ENCODE data around the gene FBXW11. TPM values are rescaled to one million over a fixed set of nuclear protein-coding genes. Genes with fewer than 3 reads are reported as not detected.
"Not testable (repeated sequence)": the region's sequence is repeated elsewhere in the genome, so short reads cannot be mapped to it uniquely, and the experiment has no call there.

Gene FBXW11
- total RNA-seq, 4 donors from 2014 or later, result 40.7 to 76.7 (median 49.1) TPM

- H3K4me3 ChIP-seq, result no peak overlapping the region
- DNase-seq, result no peak
- no peaks in the 10 kb centered on the region for H3K36me3 ChIP-seq
- no peaks in the 10 kb centered on the region for H3K4me1 ChIP-seq
- peaks cover 0 to 3% (median 0%) of the 10 kb centered on the region in 4 donors for H3K9me3 ChIP-seq
- TF ChIP-seq CTCF (IDR thresholded peaks at IDR 0.05) (no peak), POLR2A (IDR thresholded peaks at IDR 0.05) (no peak)
- no peak overlapping the region for H3K27ac ChIP-seq
- no peaks in the 10 kb centered on the region for H3K27me3 ChIP-seq
Measured at GRCh38 chr5:172035049-172035448, 28.6 kb upstream of the FBXW11 start.

- no peak overlapping the region for H3K4me3 ChIP-seq
- no peaks in the 10 kb centered on the region for H3K4me1 ChIP-seq
- H3K27me3 ChIP-seq, result no peaks in the 10 kb centered on the region
- peaks cover 0 to 3% (median 0%) of the 10 kb centered on the region in 4 donors for H3K9me3 ChIP-seq
- DNase-seq, result no peak
- no peak overlapping the region for H3K27ac ChIP-seq
- no peak for TF ChIP-seq POLR2A (IDR thresholded peaks at IDR 0.05)
- no peak for TF ChIP-seq CTCF (IDR thresholded peaks at IDR 0.05)
- no peaks in the 10 kb centered on the region for H3K36me3 ChIP-seq
Measured at GRCh38 chr5:172031894-172032461, 25.5 kb upstream of the FBXW11 start.

- TF ChIP-seq CTCF (IDR thresholded peaks at IDR 0.05) (no peak), POLR2A (IDR thresholded peaks at IDR 0.05) (no peak)
- H3K27ac ChIP-seq, result no peak overlapping the region
- H3K9me3 ChIP-seq, result peaks cover 0 to 3% (median 0%) of the 10 kb centered on the region in 4 donors
- no peaks in the 10 kb centered on the region for H3K27me3 ChIP-seq
- no peak for DNase-seq
- no peak overlapping the region for H3K4me3 ChIP-seq
- H3K4me1 ChIP-seq, result no peaks in the 10 kb centered on the region
- no peaks in the 10 kb centered on the region for H3K36me3 ChIP-seq
Measured at GRCh38 chr5:172029876-172030275, 23.4 kb upstream of the FBXW11 start.

GRCh38 chr5:172028167-172028566, 21.7 kb upstream of the FBXW11 start:
- Histone ChIP-seq H3K9me3 (peaks cover 0 to 3% (median 0%) of the 10 kb centered on the region in 4 donors), H3K4me3 (no peak overlapping the region), H3K27ac (no peak overlapping the region), H3K4me1 (no peaks in the 10 kb centered on the region), H3K27me3 (no peaks in the 10 kb centered on the region), H3K36me3 (no peaks in the 10 kb centered on the region)
- TF ChIP-seq CTCF (IDR thresholded peaks at IDR 0.05) (no peak), POLR2A (IDR thresholded peaks at IDR 0.05) (no peak)
- DNase-seq, result no peak

GRCh38 chr5:172020110-172020786, 13.8 kb upstream of the FBXW11 start:
- DNase-seq, H3K36me3 ChIP-seq, H3K9me3 ChIP-seq, H3K4me1 ChIP-seq, H3K27ac ChIP-seq, H3K4me3 ChIP-seq, H3K27me3 ChIP-seq: not testable (repeated sequence)

GRCh38 chr5:172015346-172015745, 8.9 kb upstream of the FBXW11 start:
- H3K4me1 ChIP-seq, result no peaks in the 10 kb centered on the region
- TF ChIP-seq POLR2A (IDR thresholded peaks at IDR 0.05), result no peak
- TF ChIP-seq CTCF (IDR thresholded peaks at IDR 0.05), result no peak
- H3K36me3 ChIP-seq, result no peaks in the 10 kb centered on the region

More at GRCh38 chr5:172015346-172015745, 8.9 kb upstream of the FBXW11 start:
- H3K9me3 ChIP-seq, result no peaks in the 10 kb centered on the region
- no peaks in the 10 kb centered on the region for H3K27me3 ChIP-seq
- H3K4me3 ChIP-seq, result no peak overlapping the region
- no peak for DNase-seq
- no peak overlapping the region for H3K27ac ChIP-seq
